HepG2 (cell line): ENCODE results near the gene HDAC3. TPM values are rescaled to one million over a fixed set of nuclear protein-coding genes. Genes with fewer than 3 reads are reported as not detected.

Experiments
- ATAC-seq: fragments of 200-7000 bp; cut with Tn5 transposase; 3 replicates; pipeline ENCODE4 v1.9.1; 2020; ENCODE audit warnings: mild to moderate bottlenecking, moderate library complexity
- BruUV-seq: library from RNA; stranded (reverse); fragments of 400-500 nt; replicated peaks from 2 replicates; lab custom pipeline; 2021; lab: Mats Ljungman, UMichigan
- CTCF ChIA-PET: fragments of 300-600 bp; formaldehyde crosslinking; extraction: SDS; loops from one replicate; lab custom pipeline; 2021; ENCODE audit warnings: low total read pairs, inconsistent platforms, low intra/inter-chr PET ratio; lab: Yijun Ruan, JAX
- POLR2A ChIA-PET: fragments of 350-600 bp; sonication (Branson Sonifier 250); formaldehyde crosslinking; loops from one replicate; lab custom pipeline; 2020; ENCODE audit warnings: antibody characterized with exemption, inconsistent platforms; lab: Yijun Ruan, JAX
- DNase-seq: peaks from one replicate; pipeline ENCODE4 v3.0.0-alpha.2; 2015; ENCODE audit warnings: low spot score
- FAIRE-seq: peaks from 3 replicates; lab custom pipeline; 2011; peaks lifted over from hg19 to GRCh38; lab: Jason Lieb, UNC
- H2AFZ ChIP-seq: one replicate; pipeline ENCODE4 v1.6.1; 2011; ENCODE audit warnings: low read length, inconsistent platforms
- H3K27ac ChIP-seq: fragments of 300-600 bp; 3 replicates; pipeline ENCODE4 v1.8.0; 2011; ENCODE audit warnings: mixed run types, mild to moderate bottlenecking, mixed read lengths, low read length, inconsistent platforms; ENCODE audit not compliant: insufficient read depth; ENCODE audit errors: extremely low read length
- H3K27me3 ChIP-seq, 2 experiments: fragments of 200-600 bp in 1 of 2; 2 replicates in 1 of 2; 3 replicates in 1 of 2; pipeline versions ENCODE4 v1.6.0 to v1.8.0; 2011; ENCODE audit warnings: low read length in 2 of 2, mild to moderate bottlenecking in 2 of 2, moderate library complexity in 2 of 2, inconsistent platforms in 1 of 2; ENCODE audit not compliant: insufficient read depth in 2 of 2, control insufficient read depth in 1 of 2
- H3K36me3 ChIP-seq, 2 experiments: fragments of 200-600 bp in 1 of 2; replicated peaks in 1 of 2; 2 replicates in 1 of 2; 3 replicates in 1 of 2; pipeline versions ENCODE4 v1.5.1 to v1.8.0; 2011; ENCODE audit warnings: low read length in 2 of 2, inconsistent platforms in 1 of 2; ENCODE audit not compliant: insufficient read depth in 2 of 2, control insufficient read depth in 1 of 2
- H3K4me1 ChIP-seq: 2 replicates; pipeline ENCODE4 v1.5.1; 2012; ENCODE audit warnings: low read length, inconsistent platforms; ENCODE audit not compliant: insufficient read depth
- H3K4me2 ChIP-seq: 2 replicates; pipeline ENCODE4 v1.6.0; 2011; ENCODE audit warnings: low read depth, low read length, inconsistent platforms
- H3K4me3 ChIP-seq, 3 experiments: fragments of 200-600 bp in 1 of 3; sonication (generic), shearing (Covaris generic) in 1 of 3; replicated peaks in 1 of 3; 2 replicates each; pipeline ENCODE4 v1.5.1; 2011 to 2016; ENCODE audit warnings: low read length in 3 of 3, inconsistent platforms in 2 of 3, low read depth in 2 of 3, mild to moderate bottlenecking in 2 of 3, control low read depth in 1 of 3, mixed read lengths in 1 of 3; ENCODE audit not compliant: insufficient read depth in 1 of 3
- H3K79me2 ChIP-seq: one replicate; pipeline ENCODE4 v1.6.1; 2011; ENCODE audit warnings: low read length, inconsistent platforms; ENCODE audit not compliant: insufficient read depth
- H3K9ac ChIP-seq: 2 replicates; pipeline ENCODE4 v1.6.0; 2011; ENCODE audit warnings: mild to moderate bottlenecking, low read depth, low read length, inconsistent platforms; ENCODE audit not compliant: insufficient read depth
- H3K9me3 ChIP-seq: 2 replicates; pipeline ENCODE4 v1.5.1; 2012; ENCODE audit warnings: mild to moderate bottlenecking, low read length
- H4K20me1 ChIP-seq: 2 replicates; pipeline ENCODE4 v1.6.0; 2011; ENCODE audit warnings: inconsistent platforms, mild to moderate bottlenecking, low read length, moderate library complexity; ENCODE audit not compliant: insufficient read depth
- ARID2 ChIP-seq: sonication (generic); formaldehyde crosslinking; IDR thresholded peaks from 2 replicates; pipeline ENCODE4 v1.8.1; 2022; ENCODE audit warnings: mild to moderate bottlenecking, missing genetic modification reagents, borderline replicate concordance
- GATAD2A ChIP-seq: IDR thresholded peaks from 2 replicates; pipeline ENCODE4 v1.6.1; 2016
- HNRNPLL ChIP-seq: fragments of 200-400 bp; formaldehyde crosslinking; IDR thresholded peaks from 2 replicates; pipeline ENCODE4 v1.6.1; 2017; ENCODE audit warnings: mild to moderate bottlenecking, low read depth, low read length; ENCODE audit not compliant: poor library complexity, severe bottlenecking
- KDM2A ChIP-seq: sonication (generic); formaldehyde crosslinking; IDR thresholded peaks from 2 replicates; pipeline ENCODE4 v1.4.0; 2020; ENCODE audit warnings: low read depth, missing genetic modification reagents, borderline replicate concordance
- KMT2B ChIP-seq: IDR thresholded peaks from 2 replicates; pipeline ENCODE4 v1.6.1; 2016; ENCODE audit warnings: missing genetic modification reagents, missing compliant biosample characterization
- NRL ChIP-seq: sonication (generic); formaldehyde crosslinking; IDR thresholded peaks from 2 replicates; pipeline ENCODE4 v1.5.0; 2020; ENCODE audit warnings: missing genetic modification reagents, mild to moderate bottlenecking, moderate library complexity, borderline replicate concordance
- POLR2G ChIP-seq: fragments of 200-400 bp; formaldehyde crosslinking; IDR thresholded peaks from 2 replicates; pipeline ENCODE4 v1.6.1; 2018; ENCODE audit warnings: mild to moderate bottlenecking, low read depth, low read length, moderate library complexity
- ZNF777 ChIP-seq: sonication (generic); formaldehyde crosslinking; IDR thresholded peaks from 2 replicates; pipeline ENCODE4 v1.4.0; 2020; ENCODE audit warnings: missing genetic modification reagents
- WGBS: methylation state at CpG from one replicate; pipeline ENCODE4 v1.1.6; 2017; ENCODE audit warnings: low lambda C conversion rate; 5-methylcytosine and 5-hydroxymethylcytosine counted together
- in situ Hi-C: cut with HindIII; loops from 2 replicates; pipeline ENCODE4 v1.10.0; 2017; ENCODE audit warnings: low pct_unique_long_range_greater_than_20kb; ENCODE audit not compliant: extremely low pct_ligation_motif_present
- intact Hi-C: fragments of 100-400 bp; cut with micrococcal nuclease; formaldehyde crosslinking; loops from one replicate; pipeline ENCODE4 v1.10.0; 2022; ENCODE audit not compliant: unreplicated experiment
- polyA plus RNA-seq, 8 experiments: library from polyadenylated mRNA; depleted of rRNA in 3 of 8; stranded (reverse) in 7 of 8; unstranded in 1 of 8; fragments of >200 nt; fragmentation: Illumina TruSeq in 4 of 8; extraction: Trizol in 4 of 8; gene quantifications; 2 replicates each; pipeline versions ENCODE4 v1.2.1 to v1.2.3, GENCODE V29; 2011 to 2016; ENCODE audit warnings: low read depth in 4 of 8, missing spikeins in 1 of 8, mixed read lengths in 1 of 8; ENCODE audit not compliant: insufficient read depth in 1 of 8
- total RNA-seq, 5 experiments: library from RNA; depleted of rRNA; stranded (reverse); fragments of >200 nt; fragmentation: Illumina TruSeq; extraction: Trizol; gene quantifications; 2 replicates each; pipeline ENCODE4 v1.2.3, GENCODE V29; 2016; ENCODE audit warnings: low read depth in 1 of 5
- TF ChIP-seq, protein P1 (sequence below): IDR thresholded peaks from 2 replicates; pipeline ENCODE4 v1.4.0; 2020; ENCODE audit warnings: mild to moderate bottlenecking, missing genetic modification reagents
- TF ChIP-seq, protein P2 (sequence below): sonication (generic); formaldehyde crosslinking; IDR thresholded peaks from 2 replicates; pipeline ENCODE4 v1.4.0; 2020; ENCODE audit warnings: missing genetic modification reagents
- TF ChIP-seq, protein P3 (sequence below): sonication (generic); formaldehyde crosslinking; IDR thresholded peaks from 2 replicates; pipeline ENCODE4 v1.4.0; 2020; ENCODE audit warnings: mild to moderate bottlenecking, missing genetic modification reagents

The HDAC3 gene
- total and polyA plus RNA-seq, 2 of the 13 experiments (the other 11 are each of a cell fraction or from before 2014, with no cell fraction given) = 84.0 to 94.1 TPM

DNA sequence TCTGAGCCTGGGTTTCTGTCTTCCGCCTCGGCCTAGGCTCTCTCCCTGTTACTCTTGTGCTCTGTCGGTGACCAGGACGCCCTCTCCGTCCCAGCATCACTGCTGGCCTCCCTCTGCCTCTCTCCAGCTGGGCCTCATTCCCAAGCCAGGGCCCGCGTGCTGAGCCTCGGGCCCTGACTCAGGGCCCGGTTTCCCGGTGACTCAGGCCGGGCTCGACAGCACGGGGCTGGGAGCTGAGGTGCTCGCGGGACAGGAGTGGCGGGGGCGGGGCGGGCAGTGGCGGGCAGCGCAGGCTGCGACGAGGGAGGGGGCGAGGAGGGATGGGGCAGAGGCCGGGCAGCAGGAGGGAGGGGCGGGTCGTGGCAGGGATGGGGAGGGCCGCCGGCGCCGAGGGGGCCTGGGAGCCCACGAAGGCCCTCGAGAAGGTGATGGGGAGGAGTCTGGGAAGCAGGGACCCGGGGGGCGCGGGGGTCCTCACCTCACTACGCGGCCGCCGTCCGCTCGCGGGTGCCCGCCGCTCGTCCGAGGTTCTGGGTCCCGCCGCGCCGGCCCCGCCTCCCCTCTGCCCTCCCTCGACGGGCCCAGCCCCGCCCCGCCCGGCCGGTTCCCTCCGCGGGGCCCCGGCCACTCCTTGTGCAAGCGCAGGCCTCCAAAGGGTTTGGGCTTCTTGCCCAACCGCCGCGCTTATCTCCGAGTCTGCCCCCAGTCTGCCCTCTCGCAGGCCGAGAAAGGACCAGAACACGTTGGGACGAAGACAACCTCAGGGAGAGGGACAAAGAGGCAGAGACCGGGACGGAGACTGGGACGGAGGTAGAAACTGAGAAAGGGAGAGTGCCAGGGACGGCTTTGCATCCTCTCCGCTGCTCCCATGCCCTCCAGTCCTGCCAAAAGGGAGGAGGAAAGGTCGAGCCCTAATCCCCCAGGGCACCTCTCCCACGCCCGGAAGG lies 45.3 kb upstream of the HDAC3 start, which contains the start of gene ARAP3:
ARAP3 (minus strand) TSS at position 536 of the 947 bp plus-strand sequence. CDS start 1,744 bp downstream, outside the sequence.
- ChIA-PET POLR2A (no interaction called here), CTCF (no interaction called here)
- H3K27ac ChIP-seq = no peak within 1 kb of the TSS
- no peaks in the 10 kb centered on the region for H3K79me2 ChIP-seq
- H3K9me3 ChIP-seq = no peaks in the 10 kb centered on the region
- FAIRE-seq (no peak), ATAC-seq (peak; percentile 74), DNase-seq (peak; percentile 9)
- H3K4me2 ChIP-seq = peak within 1 kb of the TSS; percentile 61
- no peak within 1 kb of the TSS for H3K9ac ChIP-seq
- in situ Hi-C loops (loop anchor here (25.0 kb wide), 1 partner anchor 455 kb away; no protein-coding TSS in a partner anchor), intact Hi-C loops (no loop called here)
- H2AFZ ChIP-seq = no peak within 1 kb of the TSS
- peaks cover 0 to 22% of the 10 kb centered on the region in 2 experiments; a peak in 3 of 5 replicates for H3K27me3 ChIP-seq
- H3K4me1 ChIP-seq = peaks cover 20% of the 10 kb centered on the region
- no peaks in the 10 kb centered on the region for H4K20me1 ChIP-seq
- no TSS peak for BruUV-seq
- WGBS = 11% methylated on average over 27 of the region's 77 CpGs
- no peaks in the 10 kb centered on the region for H3K36me3 ChIP-seq
- peak within 1 kb of the TSS; percentile 26 to 57 (median 45); a peak in 4 of 6 replicates for H3K4me3 ChIP-seq
- TF ChIP-seq POLR2G = no peak
- TF ChIP-seq, protein P1, sequence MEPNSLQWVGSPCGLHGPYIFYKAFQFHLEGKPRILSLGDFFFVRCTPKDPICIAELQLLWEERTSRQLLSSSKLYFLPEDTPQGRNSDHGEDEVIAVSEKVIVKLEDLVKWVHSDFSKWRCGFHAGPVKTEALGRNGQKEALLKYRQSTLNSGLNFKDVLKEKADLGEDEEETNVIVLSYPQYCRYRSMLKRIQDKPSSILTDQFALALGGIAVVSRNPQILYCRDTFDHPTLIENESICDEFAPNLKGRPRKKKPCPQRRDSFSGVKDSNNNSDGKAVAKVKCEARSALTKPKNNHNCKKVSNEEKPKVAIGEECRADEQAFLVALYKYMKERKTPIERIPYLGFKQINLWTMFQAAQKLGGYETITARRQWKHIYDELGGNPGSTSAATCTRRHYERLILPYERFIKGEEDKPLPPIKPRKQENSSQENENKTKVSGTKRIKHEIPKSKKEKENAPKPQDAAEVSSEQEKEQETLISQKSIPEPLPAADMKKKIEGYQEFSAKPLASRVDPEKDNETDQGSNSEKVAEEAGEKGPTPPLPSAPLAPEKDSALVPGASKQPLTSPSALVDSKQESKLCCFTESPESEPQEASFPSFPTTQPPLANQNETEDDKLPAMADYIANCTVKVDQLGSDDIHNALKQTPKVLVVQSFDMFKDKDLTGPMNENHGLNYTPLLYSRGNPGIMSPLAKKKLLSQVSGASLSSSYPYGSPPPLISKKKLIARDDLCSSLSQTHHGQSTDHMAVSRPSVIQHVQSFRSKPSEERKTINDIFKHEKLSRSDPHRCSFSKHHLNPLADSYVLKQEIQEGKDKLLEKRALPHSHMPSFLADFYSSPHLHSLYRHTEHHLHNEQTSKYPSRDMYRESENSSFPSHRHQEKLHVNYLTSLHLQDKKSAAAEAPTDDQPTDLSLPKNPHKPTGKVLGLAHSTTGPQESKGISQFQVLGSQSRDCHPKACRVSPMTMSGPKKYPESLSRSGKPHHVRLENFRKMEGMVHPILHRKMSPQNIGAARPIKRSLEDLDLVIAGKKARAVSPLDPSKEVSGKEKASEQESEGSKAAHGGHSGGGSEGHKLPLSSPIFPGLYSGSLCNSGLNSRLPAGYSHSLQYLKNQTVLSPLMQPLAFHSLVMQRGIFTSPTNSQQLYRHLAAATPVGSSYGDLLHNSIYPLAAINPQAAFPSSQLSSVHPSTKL (CRISPR knock-in tag) = no peak
- 0 out of 2 replicates have a peak, but pooled peaks have one; percentile 15 for TF ChIP-seq GATAD2A (CRISPR knock-in tag)
- no peak for TF ChIP-seq ARID2 (CRISPR knock-in tag)
- TF ChIP-seq, protein P2, sequence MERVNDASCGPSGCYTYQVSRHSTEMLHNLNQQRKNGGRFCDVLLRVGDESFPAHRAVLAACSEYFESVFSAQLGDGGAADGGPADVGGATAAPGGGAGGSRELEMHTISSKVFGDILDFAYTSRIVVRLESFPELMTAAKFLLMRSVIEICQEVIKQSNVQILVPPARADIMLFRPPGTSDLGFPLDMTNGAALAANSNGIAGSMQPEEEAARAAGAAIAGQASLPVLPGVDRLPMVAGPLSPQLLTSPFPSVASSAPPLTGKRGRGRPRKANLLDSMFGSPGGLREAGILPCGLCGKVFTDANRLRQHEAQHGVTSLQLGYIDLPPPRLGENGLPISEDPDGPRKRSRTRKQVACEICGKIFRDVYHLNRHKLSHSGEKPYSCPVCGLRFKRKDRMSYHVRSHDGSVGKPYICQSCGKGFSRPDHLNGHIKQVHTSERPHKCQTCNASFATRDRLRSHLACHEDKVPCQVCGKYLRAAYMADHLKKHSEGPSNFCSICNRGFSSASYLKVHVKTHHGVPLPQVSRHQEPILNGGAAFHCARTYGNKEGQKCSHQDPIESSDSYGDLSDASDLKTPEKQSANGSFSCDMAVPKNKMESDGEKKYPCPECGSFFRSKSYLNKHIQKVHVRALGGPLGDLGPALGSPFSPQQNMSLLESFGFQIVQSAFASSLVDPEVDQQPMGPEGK = peak; percentile 66; the same call in 1 of the 2 replicates
- TF ChIP-seq KMT2B (CRISPR knock-in tag) = no peak
- TF ChIP-seq ZNF777 = peak; percentile 78
- TF ChIP-seq NRL (CRISPR knock-in tag) = 0 out of 2 replicates have a peak, but pooled peaks have one; percentile 17
- peak; percentile 33 for TF ChIP-seq HNRNPLL
- TF ChIP-seq KDM2A (CRISPR knock-in tag) = peak; percentile 38; the same call in 1 of the 2 replicates
- TF ChIP-seq, protein P3, sequence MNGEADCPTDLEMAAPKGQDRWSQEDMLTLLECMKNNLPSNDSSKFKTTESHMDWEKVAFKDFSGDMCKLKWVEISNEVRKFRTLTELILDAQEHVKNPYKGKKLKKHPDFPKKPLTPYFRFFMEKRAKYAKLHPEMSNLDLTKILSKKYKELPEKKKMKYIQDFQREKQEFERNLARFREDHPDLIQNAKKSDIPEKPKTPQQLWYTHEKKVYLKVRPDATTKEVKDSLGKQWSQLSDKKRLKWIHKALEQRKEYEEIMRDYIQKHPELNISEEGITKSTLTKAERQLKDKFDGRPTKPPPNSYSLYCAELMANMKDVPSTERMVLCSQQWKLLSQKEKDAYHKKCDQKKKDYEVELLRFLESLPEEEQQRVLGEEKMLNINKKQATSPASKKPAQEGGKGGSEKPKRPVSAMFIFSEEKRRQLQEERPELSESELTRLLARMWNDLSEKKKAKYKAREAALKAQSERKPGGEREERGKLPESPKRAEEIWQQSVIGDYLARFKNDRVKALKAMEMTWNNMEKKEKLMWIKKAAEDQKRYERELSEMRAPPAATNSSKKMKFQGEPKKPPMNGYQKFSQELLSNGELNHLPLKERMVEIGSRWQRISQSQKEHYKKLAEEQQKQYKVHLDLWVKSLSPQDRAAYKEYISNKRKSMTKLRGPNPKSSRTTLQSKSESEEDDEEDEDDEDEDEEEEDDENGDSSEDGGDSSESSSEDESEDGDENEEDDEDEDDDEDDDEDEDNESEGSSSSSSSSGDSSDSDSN (CRISPR knock-in tag) = peak; percentile 73; the same call in 1 of the 2 replicates
